NCI-H1048 (cell line): ENCODE data around the gene IVNS1ABP.
A peak's percentile ranks its signal among the peaks of the same experiment; 100 is the strongest.
"Not testable (repeated sequence)": the region's sequence is repeated elsewhere in the genome, so short reads cannot be mapped to it uniquely, and the experiment has no call there.

Experiments used
- DNase-seq: peaks from one replicate; lab custom pipeline; 2025; lab: John Stamatoyannopoulos, UW

The IVNS1ABP gene

DNA sequence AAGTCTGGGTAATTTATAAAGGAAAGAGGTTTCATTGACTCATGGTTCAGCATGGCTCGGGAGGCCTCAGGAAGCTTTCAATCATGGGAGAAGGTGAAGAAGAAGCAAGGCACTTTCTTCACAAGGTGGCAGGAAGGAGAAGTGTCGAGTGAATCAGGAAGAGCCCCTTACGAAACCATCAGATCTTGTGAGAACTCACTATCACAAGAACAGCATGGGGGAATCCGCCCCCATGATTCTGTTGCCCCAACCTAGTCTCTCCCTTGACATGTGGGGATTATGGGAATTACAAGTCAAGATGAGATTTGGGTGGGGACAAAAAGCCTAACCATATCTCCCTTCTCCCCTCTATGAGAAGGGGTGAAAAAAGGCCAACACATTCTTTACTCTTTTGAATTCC is 11.2 kb upstream of the IVNS1ABP start:
- DNase-seq = no peak

DNA sequence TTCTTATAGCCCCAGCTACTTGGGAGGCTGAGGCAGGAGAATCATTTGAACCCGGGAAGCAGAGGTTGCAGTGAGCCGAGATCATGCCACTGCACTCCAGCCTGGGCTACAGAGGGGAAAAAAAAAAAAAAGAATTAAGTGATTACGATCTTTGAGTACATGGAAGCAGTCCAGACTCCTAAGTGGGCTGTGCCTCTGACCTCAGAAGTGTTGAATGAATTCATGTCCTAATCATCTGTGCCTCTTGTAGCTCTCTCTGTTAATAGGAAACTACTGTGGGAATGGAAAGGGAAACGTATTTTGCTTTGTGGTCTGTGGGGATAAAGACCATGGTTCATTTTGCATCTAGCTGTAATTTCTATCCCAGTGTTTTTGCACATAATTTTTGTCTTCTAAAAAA is 8.4 kb upstream of the IVNS1ABP start:
- DNase-seq = no peak

DNA sequence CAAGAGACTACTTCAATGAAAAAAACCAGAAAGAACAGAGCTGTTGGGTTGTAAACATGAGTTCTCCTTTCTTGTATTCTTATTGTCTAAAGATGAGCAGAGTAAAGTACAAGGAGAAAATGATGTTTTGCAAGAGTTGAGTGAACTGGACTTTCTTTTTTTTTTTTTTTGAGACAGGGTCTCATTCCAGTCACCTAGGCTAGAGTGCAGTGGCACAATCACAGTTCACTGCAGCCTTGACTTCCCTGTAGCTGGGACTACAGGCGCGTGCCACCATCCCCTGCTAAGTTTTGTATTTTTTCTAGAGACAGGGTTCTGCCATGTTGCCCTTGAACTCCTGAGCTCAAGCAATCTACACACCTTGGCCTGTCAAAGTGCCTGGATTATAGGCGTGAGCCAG is 7.1 kb upstream of the IVNS1ABP start:
- no peak for DNase-seq

DNA sequence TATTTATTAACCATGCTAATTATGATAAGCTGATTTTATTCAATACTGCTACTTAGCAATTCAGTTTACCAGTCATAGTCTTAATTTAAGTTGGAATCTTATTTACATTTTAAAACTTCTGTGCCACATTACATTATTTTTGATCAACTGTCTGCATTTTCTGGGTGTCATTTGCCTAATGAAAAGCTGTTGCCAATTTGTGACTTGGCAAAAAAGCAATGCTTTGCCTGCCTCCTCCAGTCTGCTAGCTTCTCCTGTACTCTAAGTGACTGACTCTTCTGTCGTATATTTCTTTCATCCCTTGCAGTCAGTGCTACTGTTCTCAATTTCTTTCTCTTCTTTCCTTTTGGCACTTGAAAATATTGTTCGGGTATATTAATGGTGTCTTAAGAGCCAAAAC is 5.6 kb upstream of the IVNS1ABP start:
- DNase-seq = no peak

DNA sequence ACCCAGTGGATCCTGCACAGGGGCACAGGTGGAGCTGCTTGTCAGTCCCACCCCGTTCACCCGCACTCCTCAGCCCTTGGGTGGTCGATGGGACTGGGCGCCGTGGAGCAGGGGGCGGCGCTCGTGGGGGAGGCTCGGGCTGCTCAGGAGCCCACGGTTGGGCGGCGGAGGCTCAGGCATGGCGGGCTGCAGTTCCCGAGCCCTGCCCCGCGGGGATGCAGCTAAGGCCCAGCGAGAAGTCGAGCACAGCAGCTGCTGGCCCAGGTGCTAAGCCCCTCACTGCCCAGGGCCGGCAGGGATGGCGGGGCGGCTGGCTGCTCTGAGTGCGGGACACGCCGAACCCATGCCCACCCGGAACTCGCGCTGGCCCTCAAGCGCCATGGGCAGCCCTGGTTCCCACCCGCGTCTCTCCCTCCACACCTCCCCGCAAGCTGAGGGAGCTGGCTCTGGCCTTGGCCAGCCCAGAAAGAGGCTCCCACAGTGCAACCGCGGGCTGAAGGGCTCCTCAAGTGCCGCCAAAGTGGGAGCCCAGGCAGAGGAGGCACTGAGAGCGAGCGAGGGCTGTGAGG is 4.7 kb upstream of the IVNS1ABP start:
- DNase-seq = not testable (repeated sequence)

DNA sequence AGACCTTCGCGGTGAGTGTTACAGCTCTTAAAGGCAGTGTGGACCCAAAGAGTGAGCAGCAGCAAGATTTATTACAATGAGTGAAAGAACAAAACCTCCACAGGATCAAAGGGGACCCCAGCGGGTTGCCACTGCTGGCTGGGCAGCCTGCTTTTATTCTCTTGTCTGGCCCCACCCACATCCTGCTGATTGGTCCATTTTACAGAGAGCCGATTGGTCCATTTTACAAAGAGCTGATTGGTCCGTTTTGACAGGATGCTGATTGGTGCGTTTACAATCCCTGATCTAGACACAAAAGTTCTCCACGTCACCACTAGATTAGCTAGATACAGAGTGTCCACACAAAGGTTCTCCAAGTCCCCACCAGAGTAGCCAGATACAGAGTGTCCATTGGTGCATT is 4.1 kb upstream of the IVNS1ABP start:
- not testable (repeated sequence) for DNase-seq

DNA sequence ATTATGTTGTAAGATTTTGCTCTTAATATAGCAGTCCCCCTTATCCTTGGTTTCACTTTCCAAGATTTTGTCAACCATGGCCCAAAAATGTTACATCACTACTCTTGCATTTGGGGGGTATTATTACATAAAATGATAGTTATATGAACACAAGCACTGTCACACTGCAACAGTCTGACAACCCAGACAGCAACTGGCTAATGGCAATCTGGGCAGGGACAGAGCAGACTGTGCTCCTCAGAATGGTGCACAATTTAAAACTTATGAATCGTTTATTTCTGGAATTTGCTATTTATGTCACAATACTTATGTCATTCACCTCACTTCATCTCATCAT is 2.1 kb upstream of the IVNS1ABP start:
- DNase-seq = no peak

DNA sequence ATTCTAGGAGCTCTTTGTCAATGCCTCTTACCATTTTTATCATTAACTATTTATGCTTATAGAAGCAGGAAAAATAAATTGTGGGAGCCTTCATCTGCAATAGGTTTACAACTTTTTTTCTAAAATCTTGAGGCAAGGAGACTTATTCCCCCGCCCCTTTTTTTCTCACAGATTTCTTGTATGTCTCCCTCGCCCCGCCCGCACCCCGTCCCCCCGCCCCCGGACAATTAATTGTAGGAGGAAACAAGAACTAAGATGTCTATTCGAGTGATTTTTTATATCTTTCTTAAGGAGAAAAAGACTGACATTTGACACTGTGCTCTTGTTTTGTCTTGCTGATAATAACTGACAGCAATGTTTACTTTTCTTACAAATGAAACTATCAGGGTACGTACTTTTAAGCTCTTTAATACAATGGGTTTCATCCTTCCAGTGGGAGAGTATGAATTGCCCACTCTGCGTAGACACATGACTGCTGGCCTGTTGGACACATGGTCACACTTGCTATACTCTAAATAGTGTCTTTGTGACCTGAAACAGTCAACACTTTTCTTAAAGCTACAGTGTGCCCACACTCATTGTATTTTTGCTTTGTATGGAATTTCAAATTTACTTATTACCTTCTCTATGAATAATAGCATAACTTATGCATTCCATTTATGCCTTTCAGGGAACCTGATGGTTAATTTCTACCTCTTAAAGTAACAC is 1.5 kb upstream of the IVNS1ABP start:
- DNase-seq = no peak

DNA sequence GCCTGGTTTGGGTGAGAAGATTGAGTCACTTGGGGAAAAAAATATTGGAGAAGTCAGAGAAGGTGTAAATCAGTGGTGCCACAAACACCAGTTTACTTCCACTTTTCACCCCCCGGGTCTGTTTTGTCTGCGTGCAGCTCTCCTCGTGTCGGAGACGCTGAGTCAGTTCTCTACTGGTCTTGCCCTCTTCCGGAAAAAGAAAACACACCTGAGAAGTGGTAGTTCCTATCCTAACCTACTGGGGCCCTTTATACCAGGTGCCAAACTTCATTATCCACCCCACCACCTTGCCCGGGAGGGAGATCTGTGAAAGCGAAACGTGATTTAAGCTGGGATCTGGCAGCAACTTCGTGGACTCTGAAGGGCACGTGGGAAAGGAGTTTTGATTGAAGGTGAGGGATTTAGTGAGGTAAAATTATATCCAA is 855 bp upstream of the IVNS1ABP start:
- no peak for DNase-seq

DNA sequence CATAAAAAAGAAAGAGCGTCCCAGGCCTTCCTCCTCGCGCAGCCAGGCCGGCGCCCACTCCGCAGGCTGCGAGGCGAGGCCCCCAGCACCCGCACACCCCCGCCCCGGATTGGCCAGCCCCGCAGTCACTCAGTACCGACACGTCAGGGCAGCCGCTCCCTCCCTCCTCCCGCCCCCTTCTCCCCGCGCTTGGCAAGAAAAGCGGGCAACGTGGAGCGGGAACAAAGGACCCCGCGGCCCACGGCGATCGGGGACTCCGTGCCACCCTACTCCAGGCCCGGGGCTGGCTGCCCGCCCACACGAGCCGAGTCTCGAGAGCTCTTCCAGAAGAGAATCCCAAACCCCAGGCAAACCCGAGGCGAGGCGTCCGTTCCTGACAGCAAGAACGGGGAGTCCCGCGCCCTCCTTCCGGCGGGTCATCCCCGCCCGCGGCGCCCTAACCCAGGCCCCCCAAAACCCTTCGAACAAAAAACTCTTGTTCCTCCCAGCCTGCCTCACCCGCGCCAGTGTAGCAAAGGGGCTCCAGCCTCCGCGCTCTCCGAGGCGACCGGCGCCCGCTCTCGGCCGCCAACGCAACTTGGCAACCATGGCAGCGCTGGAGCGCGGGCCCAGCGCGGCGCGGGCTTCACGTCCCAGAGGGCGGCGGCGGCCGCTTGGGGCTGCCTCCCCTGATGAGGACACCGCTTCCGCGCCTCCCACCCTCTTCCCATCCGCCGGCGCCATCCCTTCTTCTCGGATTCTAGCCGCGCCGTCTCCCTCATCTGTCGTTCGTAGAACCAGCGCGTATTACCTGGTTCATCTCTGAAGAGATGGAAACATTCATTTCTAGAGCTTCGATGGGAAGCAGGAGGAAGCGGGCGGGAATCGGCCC is 645 bp downstream of the IVNS1ABP start:
- DNase-seq = peak; percentile 91

DNA sequence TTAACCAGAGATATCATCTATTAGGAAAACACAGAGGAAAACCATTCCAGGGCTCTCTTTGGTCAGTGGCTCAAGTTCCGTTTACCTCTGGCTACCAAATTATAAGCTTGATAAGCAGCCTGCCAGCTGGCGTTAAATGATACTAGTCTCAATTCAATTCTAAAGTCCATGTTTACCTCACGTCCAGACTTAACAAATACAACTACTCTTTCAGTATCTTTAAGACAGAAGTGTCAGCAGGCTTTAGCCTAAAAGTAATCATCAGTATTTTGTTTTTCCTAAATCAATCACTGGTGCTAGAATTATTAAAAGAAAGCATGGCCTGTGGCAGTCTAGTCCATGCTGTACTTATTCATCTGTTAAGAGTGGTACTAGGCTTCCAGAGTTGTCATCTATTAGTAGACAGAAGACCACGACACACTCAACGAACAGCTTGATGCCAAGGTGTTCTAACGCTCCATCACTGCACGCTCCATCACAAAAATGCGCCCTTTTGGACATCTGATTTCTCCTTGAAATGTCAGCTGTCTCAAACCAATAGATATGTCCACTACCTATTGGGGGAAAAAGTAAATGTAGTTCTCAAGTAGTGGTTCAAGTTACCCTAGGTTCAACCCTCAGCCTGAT is 1.5 kb downstream of the IVNS1ABP start:
- DNase-seq = no peak

DNA sequence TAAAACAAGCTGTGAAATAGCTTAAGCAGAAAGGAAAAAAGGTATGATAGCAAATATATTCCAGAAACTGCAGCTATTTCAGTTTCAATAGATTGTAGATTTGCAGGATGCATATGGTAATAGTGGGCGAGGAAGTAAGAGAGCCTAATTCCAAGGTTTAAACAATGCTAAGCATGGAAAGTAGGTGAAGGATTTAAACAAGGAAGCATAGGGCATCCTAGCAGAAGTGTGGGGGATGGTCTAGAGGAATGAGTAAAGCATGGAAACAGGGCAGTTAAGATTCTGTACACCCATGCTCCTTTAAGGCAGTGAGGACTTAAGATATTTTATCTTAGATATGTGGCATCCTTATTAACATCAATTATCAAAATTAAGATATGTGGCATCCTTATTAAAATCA is 2.6 kb downstream of the IVNS1ABP start:
- DNase-seq = no peak

DNA sequence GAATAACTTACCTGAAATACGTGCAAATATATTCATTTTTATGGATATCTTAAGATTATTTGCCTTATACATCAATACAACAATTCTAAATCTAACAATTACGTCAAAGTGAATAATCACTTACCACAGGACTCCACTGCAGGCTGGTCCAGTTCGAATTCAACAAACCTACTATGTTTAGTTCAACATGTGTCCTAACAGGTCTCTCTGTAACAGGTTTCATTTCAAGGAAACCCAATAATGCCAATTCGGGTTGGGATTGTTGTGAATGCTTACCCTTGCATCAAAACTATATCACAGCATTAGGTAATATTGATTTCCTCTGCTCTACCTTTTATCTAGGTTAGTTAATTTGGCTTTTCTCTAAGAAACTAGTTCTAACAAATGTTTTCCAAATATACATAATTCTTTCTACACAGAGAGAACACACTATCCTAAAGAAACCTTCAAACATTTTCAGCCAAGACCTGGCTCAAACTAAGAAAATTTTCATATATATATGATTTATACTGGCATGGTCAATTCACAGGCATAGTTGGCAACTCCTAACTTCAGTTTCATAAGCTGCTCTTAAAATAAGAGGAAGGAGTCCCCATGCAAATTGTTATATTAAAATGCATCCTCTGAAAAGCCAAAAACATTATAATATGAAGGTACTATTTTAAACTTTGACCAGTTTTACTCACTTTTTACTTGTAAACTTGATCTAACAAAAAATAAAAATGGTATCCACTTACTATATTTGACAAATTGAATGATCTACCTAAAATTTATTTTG is 4.5 kb downstream of the IVNS1ABP start:
- DNase-seq = no peak

DNA sequence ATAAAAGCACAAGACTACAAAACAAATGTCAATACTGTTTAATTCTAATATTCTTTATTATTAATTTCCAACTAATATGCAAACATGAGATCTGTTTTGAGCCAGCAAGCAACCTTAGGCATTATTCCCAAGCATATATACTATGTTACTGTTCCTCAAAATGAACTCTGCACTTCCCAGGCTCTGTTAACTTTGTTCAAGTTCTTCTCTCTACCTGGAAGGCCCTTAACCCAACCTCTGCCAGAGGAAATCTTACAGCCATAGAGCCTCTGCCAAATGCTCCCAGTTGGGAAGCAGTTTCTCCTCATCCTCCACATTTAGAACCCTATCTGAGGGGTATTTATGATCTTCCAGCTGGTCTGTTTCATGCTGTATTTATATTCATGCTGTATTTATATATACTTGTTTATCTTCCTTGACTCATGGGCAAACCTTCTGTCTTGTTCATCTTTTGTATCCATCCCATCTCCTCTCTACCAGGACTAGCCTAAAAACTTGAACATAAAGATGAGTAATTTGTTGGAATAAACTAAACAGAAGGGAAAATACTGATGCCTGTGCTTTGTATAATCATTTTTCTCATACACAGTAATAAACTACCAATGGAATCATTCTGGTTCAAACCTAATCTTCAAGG is 5.3 kb downstream of the IVNS1ABP start:
- no peak for DNase-seq

DNA sequence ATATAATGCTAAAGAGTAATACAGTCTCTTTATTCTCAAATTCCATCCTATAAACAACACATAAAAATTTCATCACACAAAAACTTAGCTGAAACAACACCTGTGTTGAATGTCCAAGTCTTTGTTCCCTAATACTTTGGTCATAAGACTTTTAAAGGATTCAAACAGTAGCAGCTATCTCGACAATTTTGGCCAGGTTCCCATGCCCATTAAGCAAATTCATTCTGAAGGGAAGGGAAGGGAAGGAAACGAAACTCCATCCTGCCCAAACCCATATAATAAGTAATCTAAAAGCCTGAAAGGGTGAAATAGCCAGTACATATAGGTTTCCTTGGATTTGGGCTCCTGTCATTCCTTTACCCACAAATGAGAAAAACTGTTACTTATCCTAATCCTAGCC is 7.5 kb downstream of the IVNS1ABP start:
- DNase-seq = peak; percentile 85

DNA sequence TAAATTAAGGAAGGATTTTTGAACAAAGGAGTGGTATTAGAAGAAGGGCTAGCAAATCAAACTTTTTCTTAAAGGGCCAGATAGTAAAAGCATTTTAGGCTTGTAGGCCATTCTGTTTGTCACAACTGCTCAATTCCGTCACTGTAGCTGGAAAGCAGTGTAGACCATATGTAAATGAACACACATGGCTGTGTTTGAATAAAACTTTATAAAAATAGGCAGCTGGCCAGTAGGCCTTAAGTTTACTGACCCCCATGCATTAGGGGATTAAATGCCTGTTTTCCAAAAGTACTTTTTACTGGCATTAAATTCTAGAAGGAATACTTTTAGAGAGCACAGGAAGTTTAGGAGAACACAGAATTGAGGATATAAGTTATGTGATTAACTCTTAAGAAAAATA is 8.9 kb downstream of the IVNS1ABP start:
- DNase-seq = no peak

DNA sequence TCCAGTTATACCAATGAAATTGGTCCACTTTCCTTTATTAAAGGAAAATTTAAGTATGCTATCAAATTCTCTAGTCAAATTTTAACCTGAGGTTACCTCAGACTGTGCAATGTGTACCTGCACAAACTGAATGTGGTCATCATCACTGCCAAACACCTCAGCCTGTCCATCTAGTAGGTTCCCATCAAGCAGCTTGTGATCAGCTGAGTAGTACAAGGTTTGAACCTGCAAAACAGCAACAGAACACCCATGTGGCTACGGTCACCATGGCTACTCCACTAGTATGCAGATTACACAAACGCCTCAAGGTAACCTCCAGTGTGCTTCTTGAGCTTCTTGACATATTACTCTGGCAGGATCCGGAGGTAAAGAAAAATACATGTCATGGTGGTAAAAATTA is 11.6 kb downstream of the IVNS1ABP start:
- no peak for DNase-seq

DNA sequence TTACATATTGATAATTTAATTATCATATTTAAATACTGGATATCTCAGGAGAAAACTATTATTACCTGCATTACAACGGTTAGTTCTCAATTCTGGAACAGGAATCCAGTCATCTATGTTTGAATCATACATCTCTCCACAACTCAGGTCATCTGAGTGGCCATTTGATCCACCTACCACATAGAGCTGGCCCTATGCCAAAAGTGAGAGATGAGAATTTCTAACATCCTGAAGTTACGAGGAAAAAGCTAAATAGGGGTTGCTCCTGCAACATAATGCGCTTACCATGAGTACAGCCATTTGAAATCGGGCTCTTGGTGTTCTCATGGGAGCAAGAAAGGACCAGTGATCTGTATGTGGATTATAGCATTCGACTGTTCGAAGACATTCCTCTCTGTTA is 16.9 kb downstream of the IVNS1ABP start:
- no peak for DNase-seq

DNA sequence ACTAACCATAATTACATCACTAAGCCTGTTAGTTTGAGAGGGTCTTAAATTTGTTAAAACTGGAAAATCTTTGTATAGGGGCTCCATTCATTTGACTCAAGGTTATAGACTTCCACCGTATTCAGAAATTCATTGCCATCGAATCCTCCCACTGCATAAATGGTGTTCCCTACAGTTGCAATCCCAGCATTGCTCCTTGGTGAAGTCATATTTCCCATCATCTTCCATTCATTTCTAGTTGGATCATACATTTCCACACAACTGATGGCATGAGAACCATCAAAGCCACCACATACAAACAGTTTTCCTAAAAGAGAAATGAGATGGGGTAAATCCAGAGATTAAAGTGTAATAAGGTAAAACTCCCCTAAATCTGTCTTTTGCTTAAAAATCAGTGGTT is 19.1 kb downstream of the IVNS1ABP start:
- no peak for DNase-seq

DNA sequence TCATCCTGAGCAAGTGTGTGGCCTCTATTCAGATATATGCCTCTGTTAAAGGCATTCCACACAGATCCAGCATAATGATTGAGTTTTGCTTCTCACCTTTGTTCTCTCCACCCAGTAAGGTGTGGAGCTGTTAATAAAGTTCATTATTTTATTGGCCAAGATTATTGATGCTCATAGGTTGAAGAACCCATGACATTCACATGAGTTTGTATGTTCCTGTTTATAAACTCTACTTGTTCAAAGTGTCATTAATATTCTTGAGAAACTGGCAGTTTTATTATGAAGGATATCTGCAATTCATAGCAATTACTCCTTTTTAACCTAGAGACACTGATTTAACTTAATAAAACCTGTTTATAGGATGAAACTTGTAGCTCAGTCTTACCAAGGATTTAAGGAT is 22.0 kb downstream of the IVNS1ABP start:
- DNase-seq = no peak

DNA sequence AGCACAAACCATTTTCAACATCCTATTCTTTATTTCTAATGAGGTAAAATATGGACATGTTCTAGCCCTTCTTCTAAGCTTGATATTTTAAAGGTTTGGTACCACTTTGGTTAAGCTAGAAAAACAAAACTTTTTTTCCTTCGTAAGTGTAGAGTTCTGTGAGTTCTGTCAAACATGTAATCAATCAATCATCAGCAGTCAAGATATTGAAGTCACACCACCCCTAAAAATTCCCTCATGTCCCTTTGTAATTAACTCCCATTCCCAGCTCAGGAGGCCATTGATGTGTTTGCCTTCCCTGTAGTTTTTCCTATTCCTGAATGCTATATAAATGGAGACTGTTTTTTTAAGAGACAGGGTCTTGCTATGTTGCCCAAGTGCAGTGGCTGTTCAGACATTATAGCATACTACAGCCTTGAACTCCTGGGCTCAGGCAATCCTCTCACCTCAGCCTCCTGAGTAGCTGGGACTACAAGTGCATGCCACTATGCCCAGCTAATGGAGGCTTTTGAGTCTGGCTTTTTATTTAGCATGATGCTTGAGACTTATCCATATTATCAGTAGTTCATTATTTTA is 23.0 kb downstream of the IVNS1ABP start:
- DNase-seq = no peak
